Breast epithelium (tissue), 3 donors: ENCODE results near the gene CIZ1.

ENCODE experiments used
- POLR2A ChIP-seq: fragments of 450-650 bp; IDR thresholded peaks from one replicate; pipeline ENCODE4 v1.6.1; 2016; ENCODE audit warnings: antibody characterized with exemption, mild to moderate bottlenecking, moderate library complexity
- POLR2AphosphoS5 ChIP-seq, 3 donors: sonication (generic); formaldehyde crosslinking; IDR thresholded peaks; one replicate each; pipeline ENCODE4 v1.6.1; 2017; ENCODE audit warnings: antibody characterized with exemption in 3 of 3
- TF ChIP-seq, protein P1 (sequence below), 3 donors: fragments of 450-650 bp; IDR thresholded peaks; one replicate each; pipeline ENCODE4 v1.5.1; 2016 to 2017; ENCODE audit warnings: antibody characterized with exemption in 3 of 3, mild to moderate bottlenecking in 3 of 3, moderate library complexity in 3 of 3

DNA sequence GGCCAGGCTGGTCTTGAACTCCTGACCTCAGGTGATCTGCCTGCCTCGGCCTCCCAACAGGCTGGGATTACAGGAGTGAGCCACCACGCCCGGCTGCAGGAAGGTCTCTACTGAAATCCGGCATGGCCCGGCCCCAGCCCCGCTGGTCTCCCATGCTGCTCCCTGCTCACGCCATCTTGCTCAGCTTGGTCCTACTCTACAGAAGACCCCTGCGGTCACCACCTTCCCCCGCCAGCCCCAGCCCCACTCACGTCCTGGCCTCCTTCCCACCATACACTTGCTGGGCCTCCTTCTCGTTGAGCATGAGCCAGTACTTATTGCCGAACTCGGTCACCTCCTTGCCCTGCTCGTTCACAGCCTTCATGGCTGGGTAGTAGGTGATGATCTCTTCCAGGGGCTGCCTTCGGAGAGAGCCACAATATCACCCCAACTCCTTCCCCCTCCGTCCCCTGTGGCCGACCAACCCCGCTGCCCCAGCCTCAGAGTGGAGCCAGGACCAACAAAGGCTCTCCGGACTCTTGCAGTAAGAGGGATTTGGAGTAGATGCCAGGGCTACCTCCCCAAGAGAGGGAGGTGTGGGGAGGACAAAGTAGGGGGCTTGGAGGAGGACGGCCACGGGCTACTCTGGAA lies 67.8 kb downstream of the CIZ1 start:
- TF ChIP-seq POLR2A (no peak), POLR2AphosphoS5 (IDR thresholded peaks at IDR 0.05) (no peak)
- TF ChIP-seq, protein P1, sequence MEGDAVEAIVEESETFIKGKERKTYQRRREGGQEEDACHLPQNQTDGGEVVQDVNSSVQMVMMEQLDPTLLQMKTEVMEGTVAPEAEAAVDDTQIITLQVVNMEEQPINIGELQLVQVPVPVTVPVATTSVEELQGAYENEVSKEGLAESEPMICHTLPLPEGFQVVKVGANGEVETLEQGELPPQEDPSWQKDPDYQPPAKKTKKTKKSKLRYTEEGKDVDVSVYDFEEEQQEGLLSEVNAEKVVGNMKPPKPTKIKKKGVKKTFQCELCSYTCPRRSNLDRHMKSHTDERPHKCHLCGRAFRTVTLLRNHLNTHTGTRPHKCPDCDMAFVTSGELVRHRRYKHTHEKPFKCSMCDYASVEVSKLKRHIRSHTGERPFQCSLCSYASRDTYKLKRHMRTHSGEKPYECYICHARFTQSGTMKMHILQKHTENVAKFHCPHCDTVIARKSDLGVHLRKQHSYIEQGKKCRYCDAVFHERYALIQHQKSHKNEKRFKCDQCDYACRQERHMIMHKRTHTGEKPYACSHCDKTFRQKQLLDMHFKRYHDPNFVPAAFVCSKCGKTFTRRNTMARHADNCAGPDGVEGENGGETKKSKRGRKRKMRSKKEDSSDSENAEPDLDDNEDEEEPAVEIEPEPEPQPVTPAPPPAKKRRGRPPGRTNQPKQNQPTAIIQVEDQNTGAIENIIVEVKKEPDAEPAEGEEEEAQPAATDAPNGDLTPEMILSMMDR (IDR thresholded peaks at IDR 0.05): no peak
